Liver (tissue), 3 donors: Measurements from ENCODE around the gene FANCM.

Source experiments
- CTCF ChIP-seq: fragments of 150-350 bp; IDR thresholded peaks from 2 replicates; pipeline ENCODE4 v1.5.1; 2017; ENCODE audit warnings: improper control_type of control experiment, low read depth, low read length; ENCODE audit not compliant: missing input control
- EGR1 ChIP-seq, 2 donors: IDR thresholded peaks; 2 replicates each; pipeline ENCODE4 v1.6.1; 2016 to 2018; ENCODE audit warnings: antibody characterized with exemption in 2 of 2, low read depth in 2 of 2
- JUND ChIP-seq, 2 donors: IDR thresholded peaks; 2 replicates each; pipeline ENCODE4 v1.6.1; 2016; ENCODE audit warnings: antibody characterized with exemption in 2 of 2
- RAD21 ChIP-seq, 2 donors: IDR thresholded peaks; 2 replicates each; pipeline ENCODE4 v1.6.1; 2016; ENCODE audit warnings: antibody characterized with exemption in 2 of 2, mild to moderate bottlenecking in 2 of 2
- RXRA ChIP-seq, 2 donors: IDR thresholded peaks; 2 replicates each; pipeline ENCODE4 v1.6.1; 2017 to 2018; ENCODE audit warnings: antibody characterized with exemption in 2 of 2, mild to moderate bottlenecking in 1 of 2
- TAF1 ChIP-seq: conservative IDR thresholded peaks from 2 replicates; pipeline ENCODE4 v1.6.1; 2016; ENCODE audit warnings: antibody characterized with exemption, mild to moderate bottlenecking
- TF ChIP-seq, protein P1 (sequence below): IDR thresholded peaks from 2 replicates; pipeline ENCODE4 v1.6.1; 2016; ENCODE audit warnings: antibody characterized with exemption, mild to moderate bottlenecking
- TF ChIP-seq, protein P2 (sequence below): IDR thresholded peaks from 2 replicates; pipeline ENCODE4 v1.6.1; 2016; ENCODE audit warnings: antibody characterized with exemption
- donor health status: healthy.
- donor health status: healthy.

DNA sequence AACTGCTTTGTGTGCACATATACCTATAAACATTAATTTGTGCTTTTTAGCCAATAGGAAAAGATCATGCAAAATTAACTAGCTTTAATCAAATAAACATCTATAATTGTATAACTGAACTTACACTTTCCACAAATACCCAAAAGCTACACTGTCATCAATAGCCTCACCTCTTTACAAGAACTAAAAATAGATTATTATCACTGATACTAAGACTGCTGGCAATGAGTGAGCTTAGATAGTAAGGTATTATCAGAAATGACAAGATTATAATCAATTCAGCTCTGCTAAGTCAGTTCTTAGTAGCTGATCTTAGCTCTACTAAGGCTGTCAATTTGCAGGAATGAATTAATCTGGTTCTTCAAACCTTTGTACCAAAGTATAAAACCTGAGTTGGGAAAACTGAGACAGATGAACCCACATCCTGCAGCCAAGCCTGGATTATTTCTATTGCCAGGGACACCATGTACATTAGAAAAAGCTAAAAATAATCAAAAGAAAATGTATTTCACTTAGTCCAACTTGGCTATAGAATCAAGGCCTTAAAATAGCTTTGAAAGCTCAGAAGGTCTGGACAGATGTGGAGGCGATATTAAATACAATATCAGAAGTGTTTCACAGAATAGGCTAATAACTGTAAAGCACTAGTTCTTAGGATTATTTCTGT lies 6.6 kb upstream of the FANCM start:
- no peak for TF ChIP-seq CTCF
- TF ChIP-seq TAF1 = no peak
- TF ChIP-seq, protein P1, sequence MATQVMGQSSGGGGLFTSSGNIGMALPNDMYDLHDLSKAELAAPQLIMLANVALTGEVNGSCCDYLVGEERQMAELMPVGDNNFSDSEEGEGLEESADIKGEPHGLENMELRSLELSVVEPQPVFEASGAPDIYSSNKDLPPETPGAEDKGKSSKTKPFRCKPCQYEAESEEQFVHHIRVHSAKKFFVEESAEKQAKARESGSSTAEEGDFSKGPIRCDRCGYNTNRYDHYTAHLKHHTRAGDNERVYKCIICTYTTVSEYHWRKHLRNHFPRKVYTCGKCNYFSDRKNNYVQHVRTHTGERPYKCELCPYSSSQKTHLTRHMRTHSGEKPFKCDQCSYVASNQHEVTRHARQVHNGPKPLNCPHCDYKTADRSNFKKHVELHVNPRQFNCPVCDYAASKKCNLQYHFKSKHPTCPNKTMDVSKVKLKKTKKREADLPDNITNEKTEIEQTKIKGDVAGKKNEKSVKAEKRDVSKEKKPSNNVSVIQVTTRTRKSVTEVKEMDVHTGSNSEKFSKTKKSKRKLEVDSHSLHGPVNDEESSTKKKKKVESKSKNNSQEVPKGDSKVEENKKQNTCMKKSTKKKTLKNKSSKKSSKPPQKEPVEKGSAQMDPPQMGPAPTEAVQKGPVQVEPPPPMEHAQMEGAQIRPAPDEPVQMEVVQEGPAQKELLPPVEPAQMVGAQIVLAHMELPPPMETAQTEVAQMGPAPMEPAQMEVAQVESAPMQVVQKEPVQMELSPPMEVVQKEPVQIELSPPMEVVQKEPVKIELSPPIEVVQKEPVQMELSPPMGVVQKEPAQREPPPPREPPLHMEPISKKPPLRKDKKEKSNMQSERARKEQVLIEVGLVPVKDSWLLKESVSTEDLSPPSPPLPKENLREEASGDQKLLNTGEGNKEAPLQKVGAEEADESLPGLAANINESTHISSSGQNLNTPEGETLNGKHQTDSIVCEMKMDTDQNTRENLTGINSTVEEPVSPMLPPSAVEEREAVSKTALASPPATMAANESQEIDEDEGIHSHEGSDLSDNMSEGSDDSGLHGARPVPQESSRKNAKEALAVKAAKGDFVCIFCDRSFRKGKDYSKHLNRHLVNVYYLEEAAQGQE = no peak
- TF ChIP-seq, protein P2, sequence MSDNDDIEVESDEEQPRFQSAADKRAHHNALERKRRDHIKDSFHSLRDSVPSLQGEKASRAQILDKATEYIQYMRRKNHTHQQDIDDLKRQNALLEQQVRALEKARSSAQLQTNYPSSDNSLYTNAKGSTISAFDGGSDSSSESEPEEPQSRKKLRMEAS = no peak
- no peak for TF ChIP-seq EGR1 (IDR thresholded peaks at IDR 0.05; ENCODE audit: low read depth in 2 of 2)
- no peak for TF ChIP-seq JUND (IDR thresholded peaks at IDR 0.05)
- no peak for TF ChIP-seq RXRA (IDR thresholded peaks at IDR 0.05)
- TF ChIP-seq RAD21 (IDR thresholded peaks at IDR 0.05) = no peak
